Testis (tissue), 3 donors: Measurements from ENCODE around the gene CPHXL. TPM values are rescaled to one million over a fixed set of nuclear protein-coding genes. Genes with fewer than 3 reads are reported as not detected.

Experiments
- DNase-seq: peaks from one replicate; pipeline ENCODE4 v3.0.0-alpha.2; 2019
- H3K27ac ChIP-seq, 2 donors: fragments of 200-600 bp; sonication (generic); one replicate each; pipeline ENCODE4 v1.5.1; 2019
- H3K27me3 ChIP-seq: fragments of 200-600 bp; sonication (generic); one replicate; pipeline ENCODE4 v1.5.1; 2019
- H3K36me3 ChIP-seq: fragments of 200-600 bp; sonication (generic); one replicate; pipeline ENCODE4 v1.5.1; 2017; ENCODE audit warnings: low read depth; ENCODE audit errors: missing control alignments
- H3K4me1 ChIP-seq: fragments of 200-600 bp; sonication (generic); one replicate; pipeline ENCODE4 v1.5.1; 2019
- H3K4me3 ChIP-seq, 2 donors: fragments of 200-600 bp; sonication (generic); one replicate each; pipeline ENCODE4 v1.5.1; 2017 to 2019
- H3K9me3 ChIP-seq: fragments of 200-600 bp; sonication (generic); one replicate; pipeline ENCODE4 v1.5.1; 2017
- CTCF ChIP-seq, 3 experiments: fragments of 450-650 bp in 2 of 3; fragments of 200-600 bp in 1 of 3; sonication (generic) in 1 of 3; IDR thresholded peaks; one replicate each; pipeline ENCODE4 v1.5.1; 2016 to 2019; ENCODE audit warnings: antibody characterized with exemption in 3 of 3, mild to moderate bottlenecking in 2 of 3, moderate library complexity in 1 of 3
- POLR2A ChIP-seq: fragments of 450-650 bp; IDR thresholded peaks from one replicate; pipeline ENCODE4 v1.6.1; 2017; ENCODE audit warnings: antibody characterized with exemption, mild to moderate bottlenecking, moderate library complexity
- intact Hi-C: fragments of 100-400 bp; cut with DNase I; formaldehyde crosslinking; loops from one replicate; pipeline ENCODE4 v1.15.1; 2023; ENCODE audit warnings: low total_unique reads
- polyA plus RNA-seq: library from polyadenylated mRNA; stranded (reverse); fragments of 350-450 nt; fragmentation: Illumina TruSeq; extraction: RNeasy Lipid Tissue Mini Kit (QIAGEN cat#74804); gene quantifications from one replicate; pipeline ENCODE4 v1.2.3, GENCODE V29; 2014; ENCODE audit warnings: low read depth, low replicate concordance; ENCODE audit not compliant: insufficient read depth
- small RNA-seq, 2 donors: library from RNA; depleted of rRNA; stranded (forward); fragments of <200 nt; gene quantifications; one replicate each; pipeline ENCODE3, GENCODE V24; 2016
- total RNA-seq, 2 donors: library from RNA; depleted of rRNA; stranded (reverse); fragments of >200 nt; gene quantifications; one replicate each; pipeline ENCODE4 v1.2.3, GENCODE V29; 2016

CPHXL gene
- total and polyA plus RNA-seq, 3 donors from 2014 or later = 0.54 to 1.2 (median 0.68) TPM

- no peaks in the 10 kb centered on the region for H3K36me3 ChIP-seq
- H3K4me1 ChIP-seq = no peaks in the 10 kb centered on the region
- intact Hi-C loops = no loop called here
- no peaks in the 10 kb centered on the region for H3K9me3 ChIP-seq
- H3K4me3 ChIP-seq = no peak overlapping the region
- no peak overlapping the region for H3K27ac ChIP-seq
- DNase-seq = no peak
- TF ChIP-seq CTCF (IDR thresholded peaks at IDR 0.05) (no peak), POLR2A (no peak)
- H3K27me3 ChIP-seq = no peaks in the 10 kb centered on the region
Observed at GRCh38 chr16:75667503-75667902, 58.8 kb downstream of the CPHXL start.

Small RNA genes within 50 kb of the gene (small RNA-seq; reads per million reads assigned to genes)
- gene RN7SL520P = 0 reads per million in 2 donors

Other genes with a start within 250 kb of the CPHXL start
- 1 to 10 TPM; 6.1 to 9.4 TPM for gene CHST6, start 231.0 kb downstream of the CPHXL start, total RNA-seq
- gene CHST6, start 231.0 kb downstream of the CPHXL start, polyA plus RNA-seq = 1.1 TPM
- gene CHST5, start 190.4 kb downstream of the CPHXL start, total RNA-seq = under 1 TPM; 0.55 to 0.74 TPM
- 0.26 TPM for gene CHST5, start 190.4 kb downstream of the CPHXL start, polyA plus RNA-seq
- gene TMEM231, start 170.2 kb downstream of the CPHXL start, total RNA-seq = 10 to 100 TPM; 21.2 to 25.4 TPM
- gene TMEM231, start 170.2 kb downstream of the CPHXL start, polyA plus RNA-seq = 29.2 TPM
- 100 to 1,000 TPM; 113 to 122 TPM for gene GABARAPL2, start 160.1 kb downstream of the CPHXL start, total RNA-seq
- gene GABARAPL2, start 160.1 kb downstream of the CPHXL start, polyA plus RNA-seq = 157 TPM
- 100 to 1,000 TPM; 104 to 172 TPM for gene ADAT1, start 103.2 kb downstream of the CPHXL start, total RNA-seq
- 84.2 TPM for gene ADAT1, start 103.2 kb downstream of the CPHXL start, polyA plus RNA-seq
- 100 to 1,000 TPM; 137 to 139 TPM for gene KARS1, start 78.8 kb downstream of the CPHXL start, total RNA-seq
- 254 TPM for gene KARS1, start 78.8 kb downstream of the CPHXL start, polyA plus RNA-seq
- 100 to 1,000 TPM; 153 to 161 TPM for gene TERF2IP, start 78.7 kb downstream of the CPHXL start, total RNA-seq
- 124 TPM for gene TERF2IP, start 78.7 kb downstream of the CPHXL start, polyA plus RNA-seq
- under 1 TPM in 1 of 2 donors, not detected in 1; 0.31 TPM for gene CPHXL2, start 49.5 kb downstream of the CPHXL start, total RNA-seq
- gene CPHXL2, start 49.5 kb downstream of the CPHXL start, polyA plus RNA-seq = not detected
- gene DUXB, start 25.0 kb downstream of the CPHXL start, total RNA-seq = not detected
- 0.30 TPM for gene DUXB, start 25.0 kb downstream of the CPHXL start, polyA plus RNA-seq